Activated CD8-positive, alpha-beta memory T cell treated with anti-CD3 and anti-CD28 coated beads for 24 hours (primary cell): ENCODE measurements around the gene TMEM167A.

Experiments
- DNase-seq: peaks from one replicate; pipeline ENCODE4 v3.0.0-alpha.2; 2020

Gene TMEM167A

GRCh38 chr5:83076742-83077661 lies at the start of gene TMEM167A, which contains the start of gene XRCC4:
Gene TMEM167A, minus strand, starts transcription at chr5:83077394. Its CDS starts 71 bp downstream, at chr5:83077323.
Gene XRCC4, plus strand, starts transcription at chr5:83077547. Its CDS starts 27,373 bp downstream, at chr5:83104920.
- DNase-seq: peak; percentile 93

DNA sequence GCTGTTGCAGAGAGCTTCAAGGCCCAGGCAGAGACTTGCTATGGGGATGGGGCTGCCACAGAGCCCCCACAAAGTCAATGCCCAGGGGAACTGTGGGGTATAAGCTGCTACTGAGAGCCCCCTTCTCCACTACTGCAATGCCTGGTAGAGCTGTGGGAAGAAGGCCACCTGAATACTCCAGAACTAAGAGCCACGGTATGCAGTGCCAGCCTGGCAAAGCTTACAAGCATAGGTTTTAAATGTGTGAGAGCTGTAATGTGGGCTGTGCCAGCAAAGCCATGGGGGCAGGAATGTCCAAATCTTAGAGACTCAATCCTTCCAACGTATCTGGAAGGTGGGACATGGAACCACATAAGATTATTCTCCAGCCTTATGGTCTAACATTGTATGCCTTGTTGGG lies 49.3 kb upstream of the TMEM167A start:
- DNase-seq: no peak

- no peak for DNase-seq
Measured at GRCh38 chr5:83125560-83125959, 48.4 kb upstream of the TMEM167A start.

- no peak for DNase-seq
Measured at GRCh38 chr5:83124593-83124992, 47.4 kb upstream of the TMEM167A start.

DNA sequence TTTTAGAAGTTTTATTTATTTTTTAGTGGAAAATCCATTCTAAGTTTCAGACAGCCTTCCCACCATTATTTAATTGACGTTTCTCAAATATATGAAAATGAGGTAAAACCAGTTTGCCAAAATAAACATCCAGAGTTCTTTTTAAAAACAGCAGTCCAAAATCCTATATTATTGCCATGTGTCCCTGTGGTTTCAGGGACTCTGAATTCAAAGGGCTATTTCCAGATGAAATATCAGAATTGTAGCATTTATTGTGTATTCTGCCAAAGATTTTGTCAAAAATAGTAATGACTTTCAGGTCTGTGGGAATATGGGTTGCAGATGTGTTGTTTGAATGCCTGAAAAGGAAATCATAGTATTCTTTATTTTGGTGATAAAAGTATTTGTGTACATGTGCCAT lies 41.8 kb upstream of the TMEM167A start:
- no peak for DNase-seq

DNA sequence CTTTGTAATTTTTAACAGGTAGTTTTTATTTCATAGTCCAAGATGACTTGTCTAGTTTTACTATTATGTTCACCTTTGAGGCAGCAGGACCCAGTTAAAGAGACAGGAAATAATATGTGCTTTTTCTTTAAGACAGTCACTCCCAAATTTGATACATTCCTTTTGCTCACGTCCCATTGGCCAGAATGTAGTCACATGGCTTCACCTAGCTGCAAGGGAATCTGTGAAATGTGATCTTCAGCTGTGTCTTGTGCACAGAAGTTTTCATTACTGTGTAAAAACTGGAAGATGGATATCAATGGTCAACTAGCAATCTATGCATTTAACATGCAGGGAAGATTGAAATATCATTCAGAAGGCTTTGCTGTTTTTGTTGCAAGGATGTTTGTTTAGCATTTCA lies 41.3 kb upstream of the TMEM167A start:
- DNase-seq: no peak

- DNase-seq: no peak
Measured at GRCh38 chr5:83115816-83116215, 38.6 kb upstream of the TMEM167A start.

DNA sequence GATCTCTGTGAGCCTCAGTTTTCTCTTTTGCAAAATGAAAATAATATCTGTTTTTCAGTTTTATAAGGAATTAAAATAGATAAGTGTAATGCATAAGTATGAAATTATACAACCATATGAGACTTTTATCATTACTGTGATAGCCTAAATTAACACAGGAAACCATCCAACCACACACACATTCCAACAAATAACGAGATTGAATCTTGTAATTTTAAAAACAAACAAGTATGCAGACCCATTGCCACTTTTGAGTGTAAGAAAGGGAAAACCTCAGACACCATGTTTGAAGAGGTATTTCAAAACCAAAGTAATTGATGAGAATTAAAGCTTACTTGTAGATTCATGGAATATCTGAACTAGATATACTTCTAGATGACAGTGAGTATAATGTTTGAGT lies 32.2 kb upstream of the TMEM167A start:
- DNase-seq: no peak

- no peak for DNase-seq
Measured at GRCh38 chr5:83107692-83108420, 30.7 kb upstream of the TMEM167A start.

DNA sequence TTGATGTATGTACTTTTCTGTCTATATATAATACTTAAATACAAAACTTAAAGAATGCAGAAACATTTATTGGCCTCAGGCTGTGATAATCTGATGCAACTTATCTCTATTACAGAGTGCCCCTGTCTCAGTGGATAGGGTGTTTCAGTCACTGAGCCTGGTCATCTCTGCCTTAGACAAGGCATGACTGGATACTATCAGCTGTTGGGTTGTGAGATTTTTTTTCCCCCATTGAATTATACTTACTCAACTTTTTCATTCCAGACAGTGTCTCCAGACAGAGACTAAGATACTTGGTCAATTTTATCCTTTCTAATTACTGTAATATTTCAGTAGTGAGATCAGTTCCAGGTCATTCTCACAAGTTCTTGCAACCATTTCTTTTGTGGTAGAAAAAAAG lies 26.8 kb upstream of the TMEM167A start:
- no peak for DNase-seq

- DNase-seq: no peak
Measured at GRCh38 chr5:83102364-83102980, 25.3 kb upstream of the TMEM167A start.

GRCh38 chr5:83101514-83101913 lies 24.3 kb upstream of the TMEM167A start:
- no peak for DNase-seq

DNA sequence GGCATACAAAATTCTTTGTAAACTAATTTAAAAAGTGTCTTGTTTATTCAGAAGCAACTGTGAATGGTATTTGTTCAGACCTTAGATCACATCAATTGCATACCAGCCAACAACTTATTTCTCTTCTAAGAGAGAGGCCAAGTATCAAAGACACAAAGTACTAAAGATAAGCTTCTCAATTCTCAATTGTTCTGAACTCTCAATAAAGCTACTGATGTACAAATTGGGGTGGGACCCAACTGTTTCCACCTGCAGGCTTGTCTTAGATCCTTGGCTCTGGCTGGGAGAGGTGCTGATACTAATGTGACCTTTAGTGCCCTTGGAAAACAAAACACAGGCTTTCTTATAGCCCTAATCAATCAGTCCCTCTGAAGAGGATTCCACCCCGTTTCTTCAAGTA lies 22.3 kb upstream of the TMEM167A start:
- DNase-seq: no peak

DNA sequence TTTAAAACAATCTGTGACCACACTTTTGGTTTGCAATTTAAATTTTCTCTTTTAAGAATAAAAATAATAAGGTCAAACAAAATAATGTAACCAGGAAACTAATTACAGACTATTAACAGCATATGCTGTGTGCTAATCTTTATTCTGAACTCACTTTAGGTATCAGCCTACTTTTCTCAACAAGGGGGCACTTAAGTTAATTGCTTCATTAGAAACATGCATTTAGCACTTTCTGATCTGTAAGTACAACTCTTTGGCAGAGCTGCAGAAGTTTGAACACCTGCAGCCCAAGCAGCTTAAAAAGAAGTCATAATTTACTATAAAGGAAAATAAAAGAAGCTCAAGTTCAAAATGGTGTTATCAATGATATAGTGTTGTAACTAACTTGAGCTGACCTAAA lies 21.8 kb upstream of the TMEM167A start:
- DNase-seq: no peak

GRCh38 chr5:83097689-83098231 lies 20.6 kb upstream of the TMEM167A start:
- no peak for DNase-seq

GRCh38 chr5:83096660-83097339 lies 19.6 kb upstream of the TMEM167A start:
- no peak for DNase-seq

- DNase-seq: no peak
Measured at GRCh38 chr5:83095957-83096539, 18.9 kb upstream of the TMEM167A start.

DNA sequence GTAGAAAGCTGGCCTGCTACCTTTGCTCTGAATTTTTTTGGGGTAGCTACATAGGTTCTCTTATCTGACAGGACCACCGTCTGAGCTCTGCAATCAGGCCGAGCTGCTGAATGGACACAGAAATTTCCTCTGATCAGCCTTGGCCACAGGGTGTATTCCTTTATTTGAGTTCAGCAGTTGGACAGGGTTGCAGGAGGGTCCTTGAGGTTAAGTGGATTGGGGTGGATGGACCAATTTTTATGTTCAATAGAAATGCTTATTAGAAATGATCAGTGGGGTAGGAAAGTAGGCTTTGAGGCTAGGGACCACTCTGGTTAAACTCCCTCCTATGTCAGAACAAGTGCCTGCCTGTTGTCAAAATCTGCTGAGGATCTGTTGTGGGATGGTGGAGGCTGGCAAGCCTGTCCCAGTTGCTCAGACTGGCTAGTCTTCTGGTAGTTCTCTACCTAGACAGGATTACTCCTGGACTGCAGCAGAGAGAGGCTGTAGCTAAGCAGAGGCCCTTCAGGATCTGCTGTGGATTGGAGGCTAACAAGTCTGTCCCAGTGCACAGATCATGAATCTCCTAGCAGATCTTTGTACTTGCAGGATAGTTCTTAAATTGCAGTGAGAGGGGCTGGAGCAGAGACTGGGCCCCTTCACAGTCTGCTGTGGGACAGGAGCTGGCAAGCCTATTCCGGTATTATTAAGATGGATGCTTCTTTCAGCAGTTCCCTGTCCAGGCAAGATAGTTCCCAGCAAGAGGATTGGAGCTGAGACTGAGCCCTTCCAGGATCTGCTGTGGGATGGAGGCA lies 18.2 kb upstream of the TMEM167A start:
- no peak for DNase-seq

GRCh38 chr5:83093692-83094091 lies 16.5 kb upstream of the TMEM167A start:
- DNase-seq: no peak

- no peak for DNase-seq
Measured at GRCh38 chr5:83092619-83093018, 15.4 kb upstream of the TMEM167A start.

DNA sequence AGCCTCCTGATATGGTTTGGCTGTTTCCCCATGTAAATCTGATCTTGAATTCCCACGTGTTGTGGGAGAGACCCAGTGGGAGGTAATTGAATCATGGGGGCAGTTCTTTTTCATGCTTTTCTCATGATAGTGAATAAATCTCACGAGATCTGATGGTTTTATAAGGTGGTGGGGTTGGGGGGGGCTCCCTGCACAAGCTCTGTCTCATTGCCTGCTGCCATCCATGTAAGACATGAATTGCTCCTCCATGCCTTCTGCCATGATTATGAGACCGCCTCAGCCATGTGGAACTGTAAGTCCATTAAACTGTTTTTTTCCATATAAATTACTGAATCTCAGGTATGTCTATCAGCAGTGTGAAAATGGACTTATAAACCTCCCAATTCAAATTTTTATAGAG lies 13.0 kb upstream of the TMEM167A start:
- no peak for DNase-seq
